SK-N-SH (cell line): ENCODE results near the gene MYBPH.

Experiments used
- CTCF ChIP-seq: fragments of 200-600 bp; sonication (generic); IDR thresholded peaks from 2 replicates; pipeline ENCODE4 v1.6.1; 2017; ENCODE audit warnings: antibody characterized with exemption, mild to moderate bottlenecking, moderate library complexity
- ELF1 ChIP-seq: IDR thresholded peaks from 2 replicates; pipeline ENCODE4 v1.4.0; 2012
- FOXJ3 ChIP-seq: sonication (generic); formaldehyde crosslinking; IDR thresholded peaks from 2 replicates; pipeline ENCODE4 v1.5.1; 2020; ENCODE audit warnings: mild to moderate bottlenecking, missing genetic modification reagents
- GABPA ChIP-seq: IDR thresholded peaks from 2 replicates; pipeline ENCODE4 v1.4.0; 2012; ENCODE audit warnings: low read depth, mild to moderate bottlenecking
- JUND ChIP-seq: IDR thresholded peaks from 2 replicates; pipeline ENCODE4 v1.4.0; 2012
- NFIC ChIP-seq: IDR thresholded peaks from 2 replicates; pipeline ENCODE4 v1.4.0; 2012; ENCODE audit warnings: borderline replicate concordance
- POLR2AphosphoS5 ChIP-seq: IDR thresholded peaks from 2 replicates; pipeline ENCODE4 v1.6.1; 2012; ENCODE audit warnings: low read depth, low read length
- REST ChIP-seq: IDR thresholded peaks from 2 replicates; pipeline ENCODE4 v1.6.1; 2012; ENCODE audit warnings: mild to moderate bottlenecking, low read depth, low read length, moderate library complexity
- RFX5 ChIP-seq: IDR thresholded peaks from 2 replicates; pipeline ENCODE4 v1.6.1; 2012; ENCODE audit warnings: mild to moderate bottlenecking, improper control_type of control experiment, low read length
- TAF1 ChIP-seq: IDR thresholded peaks from 2 replicates; pipeline ENCODE4 v1.6.1; 2012; ENCODE audit warnings: low read depth, mild to moderate bottlenecking, low read length, moderate library complexity, borderline replicate concordance
- USF1 ChIP-seq: IDR thresholded peaks from 2 replicates; pipeline ENCODE4 v1.4.0; 2012; ENCODE audit warnings: low read depth, borderline replicate concordance
- USF2 ChIP-seq: fragments of 150-350 bp; IDR thresholded peaks from 2 replicates; pipeline ENCODE4 v1.6.1; 2017; ENCODE audit warnings: antibody characterized with exemption, low read length, low read depth, borderline replicate concordance

GRCh38 chr1:203178083-203178482 is 2.5 kb upstream of the MYBPH start:
- TF ChIP-seq POLR2AphosphoS5 (no peak), REST (no peak), CTCF (no peak), GABPA (no peak), TAF1 (no peak), FOXJ3 (CRISPR knock-in tag) (no peak), USF1 (no peak), RFX5 (no peak), USF2 (no peak), ELF1 (no peak), JUND (no peak), NFIC (no peak)
